ENCODE data around the gene LMTK2. TPM values are rescaled to one million over a fixed set of nuclear protein-coding genes. Genes with fewer than 3 reads are reported as not detected.

LMTK2 gene
- total RNA-seq, 4 donors from 2014 or later = 22.5 to 31.7 (median 28.4) TPM

- Histone ChIP-seq H3K4me1 (no peaks in the 10 kb centered on the region), H3K27ac (replicated peaks in 1 of 4) (no peak overlapping the region), H3K4me3 (no peak overlapping the region), H3K36me3 (peaks cover 58 to 94% (median 76%) of the 10 kb centered on the region in 4 donors), H3K9me3 (peaks cover 0 to 6% (median 2%) of the 10 kb centered on the region in 4 donors), H3K27me3 (no peaks in the 10 kb centered on the region)
- 95% methylated on average over 18 of the region's 37 CpGs for WGBS
- DNase-seq (ENCODE audit: extremely low spot score) = no peak
- intact Hi-C loops (cut with DNase I) = no loop called here
- TF ChIP-seq CTCF (IDR thresholded peaks at IDR 0.05) = no peak
- no peak for TF ChIP-seq EP300 (IDR thresholded peaks at IDR 0.05)
- no peak for TF ChIP-seq POLR2A (IDR thresholded peaks at IDR 0.05; ENCODE audit: low read depth)
Measured at GRCh38 chr7:98193474-98194180, 87.0 kb downstream of the LMTK2 start.

GRCh38 chr7:98194186-98194585 is 87.5 kb downstream of the LMTK2 start:
- Histone ChIP-seq H3K9me3 (peaks cover 0 to 6% (median 3%) of the 10 kb centered on the region in 4 donors), H3K27ac (replicated peaks in 1 of 4) (no peak overlapping the region), H3K27me3 (no peaks in the 10 kb centered on the region), H3K4me1 (no peaks in the 10 kb centered on the region), H3K36me3 (peaks cover 59 to 89% (median 74%) of the 10 kb centered on the region in 4 donors), H3K4me3 (no peak overlapping the region)
- TF ChIP-seq CTCF (IDR thresholded peaks at IDR 0.05) (no peak), POLR2A (IDR thresholded peaks at IDR 0.05; ENCODE audit: low read depth) (no peak), EP300 (IDR thresholded peaks at IDR 0.05) (no peak), POLR2AphosphoS5 (IDR thresholded peaks at IDR 0.05) (no peak)
- intact Hi-C loops (cut with DNase I) = no loop called here
- no peak for DNase-seq (ENCODE audit: extremely low spot score)
- 97% methylated on average over 28 of the region's 28 CpGs for WGBS

GRCh38 chr7:98194672-98195457 is 88.2 kb downstream of the LMTK2 start:
- peaks cover 59 to 83% (median 71%) of the 10 kb centered on the region in 4 donors for H3K36me3 ChIP-seq
- intact Hi-C loops (cut with DNase I) = no loop called here
- no peak overlapping the region for H3K4me3 ChIP-seq
- 93% methylated on average over 8 of the region's 8 CpGs for WGBS
- TF ChIP-seq EP300 (IDR thresholded peaks at IDR 0.05) = no peak
- no peak for TF ChIP-seq POLR2A (IDR thresholded peaks at IDR 0.05; ENCODE audit: low read depth)
- no peak for TF ChIP-seq CTCF (IDR thresholded peaks at IDR 0.05)
- TF ChIP-seq POLR2AphosphoS5 (IDR thresholded peaks at IDR 0.05) = no peak
- H3K27ac ChIP-seq (replicated peaks in 1 of 4) = no peak overlapping the region
- DNase-seq (ENCODE audit: extremely low spot score) = no peak
- H3K9me3 ChIP-seq = peaks cover 0 to 6% (median 3%) of the 10 kb centered on the region in 4 donors
- H3K4me1 ChIP-seq = no peaks in the 10 kb centered on the region
- no peaks in the 10 kb centered on the region for H3K27me3 ChIP-seq

- DNase-seq (ENCODE audit: extremely low spot score) = no peak
- intact Hi-C loops (cut with DNase I) = no loop called here
- Histone ChIP-seq H3K4me1 (no peaks in the 10 kb centered on the region), H3K4me3 (no peak overlapping the region), H3K9me3 (peaks cover 0 to 6% (median 3%) of the 10 kb centered on the region in 4 donors), H3K27me3 (no peaks in the 10 kb centered on the region), H3K36me3 (peaks cover 44 to 63% (median 54%) of the 10 kb centered on the region in 4 donors), H3K27ac (replicated peaks in 1 of 4) (no peak overlapping the region)
- WGBS = 91% methylated on average over 16 of the region's 16 CpGs
- TF ChIP-seq EP300 (IDR thresholded peaks at IDR 0.05) (no peak), POLR2AphosphoS5 (IDR thresholded peaks at IDR 0.05) (no peak), POLR2A (IDR thresholded peaks at IDR 0.05; ENCODE audit: low read depth) (no peak), CTCF (IDR thresholded peaks at IDR 0.05) (no peak)
Measured at GRCh38 chr7:98196706-98197605, 90.3 kb downstream of the LMTK2 start.
